ENCODE measurements around the gene GPX1. TPM values are rescaled to one million over a fixed set of nuclear protein-coding genes. Genes with fewer than 3 reads are reported as not detected.
"Not testable (repeated sequence)": the region's sequence is repeated elsewhere in the genome, so short reads cannot be mapped to it uniquely, and the experiment has no call there.

The GPX1 gene
- polyA plus RNA-seq, 1 donor from 2014 or later: 106 TPM

DNA sequence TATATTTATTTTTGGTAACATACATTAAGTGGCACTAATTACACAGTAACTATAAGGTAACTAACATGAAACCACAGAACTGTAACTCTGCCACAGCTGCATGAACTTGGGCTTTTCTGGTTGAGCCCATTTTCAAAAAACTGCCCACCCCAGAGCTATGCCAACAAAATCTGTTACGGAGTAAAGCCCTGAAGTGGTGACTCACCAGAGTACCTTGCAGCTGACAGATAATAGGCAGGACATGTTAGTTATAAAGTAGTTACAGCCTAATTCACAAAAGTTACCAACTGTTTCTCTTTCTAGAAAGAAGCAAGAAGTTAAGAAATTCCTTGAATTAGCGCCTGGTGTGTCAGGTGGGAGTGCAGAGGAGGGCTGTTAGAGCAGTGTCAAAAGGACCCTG is 1.5 kb upstream of the GPX1 start:
- H2AFZ ChIP-seq (ENCODE audit: low read depth, low read length): no peak overlapping the region
- H3F3A ChIP-seq (ENCODE audit: insufficient read depth, low read length, poor library complexity, severe bottlenecking): no peaks in the 10 kb centered on the region
- peaks cover 6% of the 10 kb centered on the region for H3K79me2 ChIP-seq (replicated peaks; ENCODE audit: insufficient read depth, low read length)
- H3K4me2 ChIP-seq (ENCODE audit: low read length): no peak overlapping the region
- H3K27me3 ChIP-seq (ENCODE audit: insufficient read depth, low read depth, low read length): no peaks in the 10 kb centered on the region
- H3K9me2 ChIP-seq (ENCODE audit: insufficient read depth, low read length): no peaks in the 10 kb centered on the region
- TF ChIP-seq POLR2AphosphoS5 (IDR thresholded peaks at IDR 0.05) (no peak), EP300 (conservative IDR thresholded peaks at IDR 0.05; ENCODE audit: poor library complexity, severe bottlenecking) (no peak), SMC3 (conservative IDR thresholded peaks at IDR 0.05; ENCODE audit: poor library complexity) (no peak), RAD21 (conservative IDR thresholded peaks at IDR 0.05) (no peak), MXI1 (conservative IDR thresholded peaks at IDR 0.05; ENCODE audit: poor library complexity, severe bottlenecking) (no peak), EZH2 (IDR thresholded peaks at IDR 0.05; ENCODE audit: borderline replicate concordance, insufficient read depth, low read length, poor library complexity, severe bottlenecking) (no peak), TAF1 (IDR thresholded peaks at IDR 0.05; ENCODE audit: low read depth) (no peak)
- TF ChIP-seq, protein P1, sequence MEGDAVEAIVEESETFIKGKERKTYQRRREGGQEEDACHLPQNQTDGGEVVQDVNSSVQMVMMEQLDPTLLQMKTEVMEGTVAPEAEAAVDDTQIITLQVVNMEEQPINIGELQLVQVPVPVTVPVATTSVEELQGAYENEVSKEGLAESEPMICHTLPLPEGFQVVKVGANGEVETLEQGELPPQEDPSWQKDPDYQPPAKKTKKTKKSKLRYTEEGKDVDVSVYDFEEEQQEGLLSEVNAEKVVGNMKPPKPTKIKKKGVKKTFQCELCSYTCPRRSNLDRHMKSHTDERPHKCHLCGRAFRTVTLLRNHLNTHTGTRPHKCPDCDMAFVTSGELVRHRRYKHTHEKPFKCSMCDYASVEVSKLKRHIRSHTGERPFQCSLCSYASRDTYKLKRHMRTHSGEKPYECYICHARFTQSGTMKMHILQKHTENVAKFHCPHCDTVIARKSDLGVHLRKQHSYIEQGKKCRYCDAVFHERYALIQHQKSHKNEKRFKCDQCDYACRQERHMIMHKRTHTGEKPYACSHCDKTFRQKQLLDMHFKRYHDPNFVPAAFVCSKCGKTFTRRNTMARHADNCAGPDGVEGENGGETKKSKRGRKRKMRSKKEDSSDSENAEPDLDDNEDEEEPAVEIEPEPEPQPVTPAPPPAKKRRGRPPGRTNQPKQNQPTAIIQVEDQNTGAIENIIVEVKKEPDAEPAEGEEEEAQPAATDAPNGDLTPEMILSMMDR (IDR thresholded peaks at IDR 0.05; ENCODE audit: poor library complexity, severe bottlenecking): no peak
- TF ChIP-seq, protein P2, sequence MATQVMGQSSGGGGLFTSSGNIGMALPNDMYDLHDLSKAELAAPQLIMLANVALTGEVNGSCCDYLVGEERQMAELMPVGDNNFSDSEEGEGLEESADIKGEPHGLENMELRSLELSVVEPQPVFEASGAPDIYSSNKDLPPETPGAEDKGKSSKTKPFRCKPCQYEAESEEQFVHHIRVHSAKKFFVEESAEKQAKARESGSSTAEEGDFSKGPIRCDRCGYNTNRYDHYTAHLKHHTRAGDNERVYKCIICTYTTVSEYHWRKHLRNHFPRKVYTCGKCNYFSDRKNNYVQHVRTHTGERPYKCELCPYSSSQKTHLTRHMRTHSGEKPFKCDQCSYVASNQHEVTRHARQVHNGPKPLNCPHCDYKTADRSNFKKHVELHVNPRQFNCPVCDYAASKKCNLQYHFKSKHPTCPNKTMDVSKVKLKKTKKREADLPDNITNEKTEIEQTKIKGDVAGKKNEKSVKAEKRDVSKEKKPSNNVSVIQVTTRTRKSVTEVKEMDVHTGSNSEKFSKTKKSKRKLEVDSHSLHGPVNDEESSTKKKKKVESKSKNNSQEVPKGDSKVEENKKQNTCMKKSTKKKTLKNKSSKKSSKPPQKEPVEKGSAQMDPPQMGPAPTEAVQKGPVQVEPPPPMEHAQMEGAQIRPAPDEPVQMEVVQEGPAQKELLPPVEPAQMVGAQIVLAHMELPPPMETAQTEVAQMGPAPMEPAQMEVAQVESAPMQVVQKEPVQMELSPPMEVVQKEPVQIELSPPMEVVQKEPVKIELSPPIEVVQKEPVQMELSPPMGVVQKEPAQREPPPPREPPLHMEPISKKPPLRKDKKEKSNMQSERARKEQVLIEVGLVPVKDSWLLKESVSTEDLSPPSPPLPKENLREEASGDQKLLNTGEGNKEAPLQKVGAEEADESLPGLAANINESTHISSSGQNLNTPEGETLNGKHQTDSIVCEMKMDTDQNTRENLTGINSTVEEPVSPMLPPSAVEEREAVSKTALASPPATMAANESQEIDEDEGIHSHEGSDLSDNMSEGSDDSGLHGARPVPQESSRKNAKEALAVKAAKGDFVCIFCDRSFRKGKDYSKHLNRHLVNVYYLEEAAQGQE (IDR thresholded peaks at IDR 0.05; ENCODE audit: borderline replicate concordance): no peak
- no peaks in the 10 kb centered on the region for H4K20me1 ChIP-seq (ENCODE audit: insufficient read depth)
- H3K9ac ChIP-seq (ENCODE audit: low read length): no peak overlapping the region
- H3K4me3 ChIP-seq (ENCODE audit: low read length): no peak overlapping the region
- no peaks in the 10 kb centered on the region for H3K9me3 ChIP-seq (ENCODE audit: low read length)
- H3K27ac ChIP-seq (ENCODE audit: low read length): no peak overlapping the region
- no peaks in the 10 kb centered on the region for H3K36me3 ChIP-seq (ENCODE audit: insufficient read depth, low read length)

DNA sequence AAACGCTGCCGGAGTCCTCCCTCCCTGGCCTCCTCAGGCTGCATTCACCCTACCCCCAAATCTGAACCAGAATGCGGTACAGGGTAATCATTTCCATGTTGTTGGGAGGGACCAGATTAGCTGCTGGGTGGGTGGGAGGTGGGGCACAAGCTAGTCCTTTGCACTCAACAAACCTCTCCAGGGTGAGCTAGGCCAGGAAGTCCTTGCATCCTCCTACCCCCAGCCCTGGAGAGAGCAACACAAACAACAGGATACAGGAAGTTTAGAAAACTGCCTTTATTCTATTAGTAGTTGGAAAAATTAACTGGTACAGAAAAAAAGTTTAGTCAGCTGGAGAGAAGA is 702 bp upstream of the GPX1 start:
- H3K27me3 ChIP-seq (ENCODE audit: insufficient read depth, low read depth, low read length): no peaks in the 10 kb centered on the region
- H2AFZ ChIP-seq (ENCODE audit: low read depth, low read length): no peak overlapping the region
- no peak overlapping the region for H3K27ac ChIP-seq (ENCODE audit: low read length)
- peak overlapping the region; percentile 61 for H3K9ac ChIP-seq (ENCODE audit: low read length)
- peak overlapping the region; percentile 71 for H3K4me3 ChIP-seq (ENCODE audit: low read length)
- H3K9me2 ChIP-seq (ENCODE audit: insufficient read depth, low read length): no peaks in the 10 kb centered on the region
- TF ChIP-seq EP300 (conservative IDR thresholded peaks at IDR 0.05; ENCODE audit: poor library complexity, severe bottlenecking) (no peak), SMC3 (conservative IDR thresholded peaks at IDR 0.05; ENCODE audit: poor library complexity) (no peak), EZH2 (IDR thresholded peaks at IDR 0.05; ENCODE audit: borderline replicate concordance, insufficient read depth, low read length, poor library complexity, severe bottlenecking) (no peak), TAF1 (IDR thresholded peaks at IDR 0.05; ENCODE audit: low read depth) (no peak), POLR2AphosphoS5 (IDR thresholded peaks at IDR 0.05) (no peak), MXI1 (conservative IDR thresholded peaks at IDR 0.05; ENCODE audit: poor library complexity, severe bottlenecking) (no peak), RAD21 (conservative IDR thresholded peaks at IDR 0.05) (no peak)
- TF ChIP-seq, protein P1 (IDR thresholded peaks at IDR 0.05; ENCODE audit: poor library complexity, severe bottlenecking): no peak
- TF ChIP-seq, protein P2 (IDR thresholded peaks at IDR 0.05; ENCODE audit: borderline replicate concordance): no peak
- H3K36me3 ChIP-seq (ENCODE audit: insufficient read depth, low read length): no peaks in the 10 kb centered on the region
- H3F3A ChIP-seq (ENCODE audit: insufficient read depth, low read length, poor library complexity, severe bottlenecking): no peaks in the 10 kb centered on the region
- H4K20me1 ChIP-seq (ENCODE audit: insufficient read depth): no peaks in the 10 kb centered on the region
- peaks cover 6% of the 10 kb centered on the region for H3K79me2 ChIP-seq (replicated peaks; ENCODE audit: insufficient read depth, low read length)
- H3K9me3 ChIP-seq (ENCODE audit: low read length): no peaks in the 10 kb centered on the region
- no peak overlapping the region for H3K4me2 ChIP-seq (ENCODE audit: low read length)

DNA sequence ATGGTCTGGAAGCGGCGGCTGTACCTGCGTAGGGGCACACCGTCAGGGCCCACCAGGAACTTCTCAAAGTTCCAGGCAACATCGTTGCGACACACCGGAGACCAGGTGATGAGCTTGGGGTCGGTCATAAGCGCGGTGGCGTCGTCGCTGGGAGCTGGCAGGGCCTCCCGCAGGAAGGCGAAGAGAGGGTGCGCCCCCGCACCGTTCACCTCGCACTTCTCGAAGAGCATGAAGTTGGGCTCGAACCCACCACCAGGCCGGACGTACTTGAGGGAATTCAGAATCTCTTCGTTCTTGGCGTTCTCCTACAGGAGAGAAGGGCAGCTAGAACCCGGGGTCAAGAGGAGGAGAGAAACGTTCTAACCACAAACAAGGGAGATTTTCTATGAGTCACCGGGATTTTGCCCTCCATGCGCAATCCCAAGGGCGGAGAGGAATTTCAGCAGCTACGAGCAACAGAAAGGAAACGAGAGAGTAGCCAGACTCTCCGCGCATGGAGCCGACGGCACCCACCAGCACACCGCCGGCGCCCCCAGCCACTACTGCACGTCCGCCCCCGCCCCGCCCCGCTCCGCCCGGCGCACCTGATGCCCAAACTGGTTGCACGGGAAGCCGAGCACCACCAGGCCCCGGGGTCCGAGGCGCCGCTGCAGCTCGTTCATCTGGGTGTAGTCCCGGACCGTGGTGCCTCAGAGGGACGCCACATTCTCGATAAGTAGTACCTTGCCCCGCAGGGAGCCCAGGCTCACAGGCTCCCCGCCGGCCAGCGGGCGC is 523 bp downstream of the GPX1 start:
- not testable (repeated sequence) for H3K27me3 ChIP-seq (ENCODE audit: insufficient read depth, low read depth, low read length); H2AFZ ChIP-seq (ENCODE audit: low read depth, low read length); H4K20me1 ChIP-seq (ENCODE audit: insufficient read depth); H3F3A ChIP-seq (ENCODE audit: insufficient read depth, low read length, poor library complexity, severe bottlenecking); H3K9me3 ChIP-seq (ENCODE audit: low read length); H3K36me3 ChIP-seq (ENCODE audit: insufficient read depth, low read length); H3K9me2 ChIP-seq (ENCODE audit: insufficient read depth, low read length); H3K79me2 ChIP-seq (replicated peaks; ENCODE audit: insufficient read depth, low read length)
- H3K27ac ChIP-seq (ENCODE audit: low read length): peak overlapping the region; percentile 49
- peak overlapping the region; percentile 71 for H3K4me3 ChIP-seq (ENCODE audit: low read length)
- H3K4me2 ChIP-seq (ENCODE audit: low read length): peak overlapping the region; percentile 25
- peak overlapping the region; percentile 61 for H3K9ac ChIP-seq (ENCODE audit: low read length)
